MM.1S (cell line): ENCODE results near the gene CCR6.

Experiments
- DNase-seq: peaks from one replicate; pipeline ENCODE4 v3.0.0-alpha.2; 2015
- H2AFZ ChIP-seq: fragments of 300-600 bp; sonication (generic); 2 replicates; pipeline ENCODE4 v1.6.0; 2016; ENCODE audit warnings: antibody characterized with exemption, low read length
- H3F3A ChIP-seq: fragments of 300-600 bp; sonication (generic); 2 replicates; pipeline ENCODE4 v1.6.1; 2016; ENCODE audit warnings: mild to moderate bottlenecking, antibody characterized with exemption, low read length, moderate library complexity, mixed read lengths; ENCODE audit not compliant: insufficient read depth
- H3K27ac ChIP-seq: fragments of 300-600 bp; sonication (generic); 2 replicates; pipeline ENCODE4 v1.5.1; 2016; ENCODE audit warnings: mild to moderate bottlenecking, low read length
- H3K27me3 ChIP-seq: fragments of 300-600 bp; sonication (generic); replicated peaks from 2 replicates; pipeline ENCODE4 v1.6.0; 2016; ENCODE audit warnings: low read length; ENCODE audit not compliant: insufficient read depth
- H3K36me3 ChIP-seq: fragments of 300-600 bp; sonication (generic); replicated peaks from 2 replicates; pipeline ENCODE4 v1.6.1; 2016; ENCODE audit warnings: mild to moderate bottlenecking, low read length, mixed read lengths; ENCODE audit not compliant: insufficient read depth
- H3K4me1 ChIP-seq: fragments of 300-600 bp; sonication (generic); 2 replicates; pipeline ENCODE4 v1.6.1; 2016; ENCODE audit warnings: low read length, mixed read lengths
- H3K4me2 ChIP-seq: fragments of 300-600 bp; sonication (generic); 2 replicates; pipeline ENCODE4 v1.6.0; 2016; ENCODE audit warnings: low read depth, low read length
- H3K4me3 ChIP-seq: fragments of 300-600 bp; sonication (generic); 2 replicates; pipeline ENCODE4 v1.5.1; 2016; ENCODE audit warnings: low read length, mixed read lengths
- H3K79me2 ChIP-seq: fragments of 300-600 bp; sonication (generic); 2 replicates; pipeline ENCODE4 v1.6.1; 2016; ENCODE audit warnings: mixed run types, low read length, mixed read lengths
- H3K9ac ChIP-seq: fragments of 300-600 bp; sonication (generic); 2 replicates; pipeline ENCODE4 v1.6.1; 2016; ENCODE audit warnings: low read length, mixed read lengths
- H3K9me2 ChIP-seq: fragments of 300-600 bp; sonication (generic); replicated peaks from 2 replicates; pipeline ENCODE4 v1.6.1; 2016; ENCODE audit warnings: mild to moderate bottlenecking, low read length, mixed read lengths; ENCODE audit not compliant: insufficient read depth
- H3K9me3 ChIP-seq: fragments of 300-600 bp; sonication (generic); replicated peaks from 2 replicates; pipeline ENCODE4 v1.6.1; 2016; ENCODE audit warnings: mild to moderate bottlenecking, low read length, mixed read lengths; ENCODE audit not compliant: insufficient read depth
- H4K20me1 ChIP-seq: fragments of 300-600 bp; sonication (generic); 2 replicates; pipeline ENCODE4 v1.6.1; 2016; ENCODE audit warnings: mild to moderate bottlenecking, low read length, moderate library complexity, mixed read lengths; ENCODE audit not compliant: insufficient read depth
- CTCF ChIP-seq: fragments of 300-600 bp; sonication (generic); IDR thresholded peaks from 2 replicates; pipeline ENCODE4 v1.5.1; 2016; ENCODE audit warnings: antibody characterized with exemption, low read length, mixed read lengths
- EZH2 ChIP-seq: fragments of 300-600 bp; sonication (generic); optimal IDR thresholded peaks from 2 replicates; pipeline ENCODE3; 2017; ENCODE audit warnings: low read depth, mild to moderate bottlenecking, antibody characterized with exemption, low read length, mixed read lengths
- EZH2phosphoT487 ChIP-seq: fragments of 300-600 bp; sonication (generic); IDR thresholded peaks from 2 replicates; pipeline ENCODE4 v1.6.1; 2018; ENCODE audit warnings: antibody characterized with exemption, low read length

Gene CCR6

GRCh38 chr6:167143041-167143440, 20.1 kb downstream of the CCR6 start:
- Histone ChIP-seq H3K36me3 (no peaks in the 10 kb centered on the region), H2AFZ (no peak overlapping the region), H3K9me2 (no peaks in the 10 kb centered on the region), H3K27ac (no peak overlapping the region), H3K9me3 (no peaks in the 10 kb centered on the region), H3K4me3 (no peak overlapping the region), H3K27me3 (no peaks in the 10 kb centered on the region), H3K79me2 (no peaks in the 10 kb centered on the region), H3F3A (no peaks in the 10 kb centered on the region), H3K4me1 (no peaks in the 10 kb centered on the region), H3K9ac (no peak overlapping the region), H3K4me2 (no peak overlapping the region), H4K20me1 (no peaks in the 10 kb centered on the region)
- DNase-seq = no peak
- no peak for TF ChIP-seq CTCF
- no peak for TF ChIP-seq EZH2phosphoT487
- TF ChIP-seq EZH2 = no peak

GRCh38 chr6:167145461-167145860, 22.6 kb downstream of the CCR6 start:
- Histone ChIP-seq H3K4me2 (no peak overlapping the region), H2AFZ (no peak overlapping the region), H3K27me3 (no peaks in the 10 kb centered on the region), H3K9me3 (no peaks in the 10 kb centered on the region), H3K9ac (no peak overlapping the region), H3K4me3 (no peak overlapping the region), H3K79me2 (no peaks in the 10 kb centered on the region), H3K9me2 (no peaks in the 10 kb centered on the region), H3K36me3 (no peaks in the 10 kb centered on the region), H4K20me1 (no peaks in the 10 kb centered on the region), H3K27ac (no peak overlapping the region), H3F3A (no peaks in the 10 kb centered on the region), H3K4me1 (no peaks in the 10 kb centered on the region)
- TF ChIP-seq CTCF (no peak), EZH2phosphoT487 (no peak), EZH2 (no peak)
- DNase-seq = no peak

- H4K20me1 ChIP-seq = no peaks in the 10 kb centered on the region
- TF ChIP-seq CTCF = no peak
- TF ChIP-seq EZH2phosphoT487 = no peak
- TF ChIP-seq EZH2 = no peak
- H3F3A ChIP-seq = no peaks in the 10 kb centered on the region
- no peaks in the 10 kb centered on the region for H3K9me3 ChIP-seq
- H3K4me1 ChIP-seq = no peaks in the 10 kb centered on the region
- no peaks in the 10 kb centered on the region for H3K9me2 ChIP-seq
- no peak overlapping the region for H2AFZ ChIP-seq
- no peaks in the 10 kb centered on the region for H3K27me3 ChIP-seq
- no peaks in the 10 kb centered on the region for H3K79me2 ChIP-seq
- no peaks in the 10 kb centered on the region for H3K36me3 ChIP-seq
- H3K4me3 ChIP-seq = no peak overlapping the region
- H3K4me2 ChIP-seq = no peak overlapping the region
- no peak overlapping the region for H3K27ac ChIP-seq
- no peak overlapping the region for H3K9ac ChIP-seq
- DNase-seq = no peak
Observed at GRCh38 chr6:167146135-167146534, 23.2 kb downstream of the CCR6 start.

GRCh38 chr6:167146977-167147376, 24.1 kb downstream of the CCR6 start:
- H3K36me3 ChIP-seq = no peaks in the 10 kb centered on the region
- no peaks in the 10 kb centered on the region for H3K4me1 ChIP-seq
- H3K27me3 ChIP-seq = no peaks in the 10 kb centered on the region
- H4K20me1 ChIP-seq = no peaks in the 10 kb centered on the region
- H3F3A ChIP-seq = no peaks in the 10 kb centered on the region
- no peak for DNase-seq
- H3K4me2 ChIP-seq = no peak overlapping the region
- TF ChIP-seq EZH2phosphoT487 (no peak), CTCF (no peak), EZH2 (no peak)
- no peaks in the 10 kb centered on the region for H3K9me3 ChIP-seq
- H3K9ac ChIP-seq = no peak overlapping the region
- H3K79me2 ChIP-seq = no peaks in the 10 kb centered on the region
- H3K27ac ChIP-seq = no peak overlapping the region
- no peaks in the 10 kb centered on the region for H3K9me2 ChIP-seq
- no peak overlapping the region for H2AFZ ChIP-seq
- H3K4me3 ChIP-seq = no peak overlapping the region
